Breast epithelium (tissue), 3 donors: ENCODE measurements around the gene SDK1.

Experiments
- POLR2A ChIP-seq: fragments of 450-650 bp; IDR thresholded peaks from one replicate; pipeline ENCODE4 v1.6.1; 2016; ENCODE audit warnings: antibody characterized with exemption, mild to moderate bottlenecking, moderate library complexity
- POLR2AphosphoS5 ChIP-seq, 3 donors: sonication (generic); formaldehyde crosslinking; IDR thresholded peaks; one replicate each; pipeline ENCODE4 v1.6.1; 2017; ENCODE audit warnings: antibody characterized with exemption in 3 of 3
- TF ChIP-seq, protein P1 (sequence below), 3 donors: fragments of 450-650 bp; IDR thresholded peaks; one replicate each; pipeline ENCODE4 v1.5.1; 2016 to 2017; ENCODE audit warnings: antibody characterized with exemption in 3 of 3, mild to moderate bottlenecking in 3 of 3, moderate library complexity in 3 of 3

DNA sequence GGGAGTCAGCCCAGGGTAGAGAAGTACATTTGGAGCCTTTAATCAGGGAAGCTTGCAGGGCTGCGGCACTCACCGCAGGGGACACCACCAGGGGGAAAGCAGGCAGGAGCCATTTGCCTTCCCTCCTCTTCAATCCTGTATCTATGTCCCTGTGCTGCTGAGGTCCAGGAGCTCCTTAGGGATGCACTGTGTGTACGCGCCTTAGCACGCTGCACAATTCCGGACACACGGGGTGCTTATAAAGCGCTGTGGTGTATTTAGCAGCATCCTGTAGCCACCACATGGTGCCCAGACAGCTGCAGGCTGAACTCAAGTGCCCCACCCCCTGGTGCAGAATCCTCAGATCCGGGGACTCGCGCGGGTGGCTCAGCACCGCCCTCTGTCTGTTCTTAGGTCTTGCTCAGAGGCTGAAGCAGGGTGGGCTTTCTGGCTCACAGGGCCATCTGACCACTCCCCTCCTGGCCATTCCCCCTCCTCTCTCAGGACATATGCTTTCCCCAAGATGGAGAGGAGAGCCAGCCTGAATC, 421.4 kb downstream of the SDK1 start:
- TF ChIP-seq, protein P1, sequence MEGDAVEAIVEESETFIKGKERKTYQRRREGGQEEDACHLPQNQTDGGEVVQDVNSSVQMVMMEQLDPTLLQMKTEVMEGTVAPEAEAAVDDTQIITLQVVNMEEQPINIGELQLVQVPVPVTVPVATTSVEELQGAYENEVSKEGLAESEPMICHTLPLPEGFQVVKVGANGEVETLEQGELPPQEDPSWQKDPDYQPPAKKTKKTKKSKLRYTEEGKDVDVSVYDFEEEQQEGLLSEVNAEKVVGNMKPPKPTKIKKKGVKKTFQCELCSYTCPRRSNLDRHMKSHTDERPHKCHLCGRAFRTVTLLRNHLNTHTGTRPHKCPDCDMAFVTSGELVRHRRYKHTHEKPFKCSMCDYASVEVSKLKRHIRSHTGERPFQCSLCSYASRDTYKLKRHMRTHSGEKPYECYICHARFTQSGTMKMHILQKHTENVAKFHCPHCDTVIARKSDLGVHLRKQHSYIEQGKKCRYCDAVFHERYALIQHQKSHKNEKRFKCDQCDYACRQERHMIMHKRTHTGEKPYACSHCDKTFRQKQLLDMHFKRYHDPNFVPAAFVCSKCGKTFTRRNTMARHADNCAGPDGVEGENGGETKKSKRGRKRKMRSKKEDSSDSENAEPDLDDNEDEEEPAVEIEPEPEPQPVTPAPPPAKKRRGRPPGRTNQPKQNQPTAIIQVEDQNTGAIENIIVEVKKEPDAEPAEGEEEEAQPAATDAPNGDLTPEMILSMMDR (IDR thresholded peaks at IDR 0.05): no peak
- TF ChIP-seq POLR2A: no peak
- no peak for TF ChIP-seq POLR2AphosphoS5 (IDR thresholded peaks at IDR 0.05)
